ENCODE data around the gene YEATS2. TPM values are rescaled to one million over a fixed set of nuclear protein-coding genes. Genes with fewer than 3 reads are reported as not detected.

Gene YEATS2
- total and polyA plus RNA-seq, 2 of the 4 experiments (the other 2 are of a cell fraction) = 30.1 to 43.0 TPM

GRCh38 chr3:183800243-183800863, 102.8 kb downstream of the YEATS2 start:
- Histone ChIP-seq H3K56ac (ENCODE audit: extremely low read depth, insufficient read depth, low read length) (no peak overlapping the region), H3K27ac (ENCODE audit: insufficient read depth, low read length) (no peak overlapping the region), H4K5ac (ENCODE audit: low read depth, low read length) (no peak overlapping the region), H3K27me3 (ENCODE audit: control insufficient read depth, insufficient read depth, low read length) (no peaks in the 10 kb centered on the region), H4K8ac (ENCODE audit: low read depth in 2 of 2, low read length in 2 of 2) (no peak overlapping the region), H2BK120ac (ENCODE audit: low read depth, low read length) (no peak overlapping the region), H2BK5ac (ENCODE audit: low read depth, low read length, poor library complexity, severe bottlenecking) (no peak overlapping the region), H3K4me1 (ENCODE audit: control insufficient read depth, insufficient read depth, low read length) (no peaks in the 10 kb centered on the region), H3K4me3 (ENCODE audit: insufficient read depth, low read depth, low read length) (no peak overlapping the region), H2BK15ac (ENCODE audit: low read depth, low read length) (no peak overlapping the region), H2BK20ac (ENCODE audit: low read depth, low read length) (no peak overlapping the region), H3K14ac (replicated peaks; ENCODE audit: low read depth, low read length) (no peak overlapping the region), H3K9me1 (ENCODE audit: insufficient read depth, low read length) (no peaks in the 10 kb centered on the region), H4K91ac (ENCODE audit: insufficient read depth, low read depth, low read length) (no peak overlapping the region), H3K79me1 (ENCODE audit: low read depth in 1 of 2, low read length in 2 of 2) (peaks cover 0 to 12% of the 10 kb centered on the region in 2 experiments; a peak in 3 of 4 replicates), H3K9ac (ENCODE audit: low read depth, low read length) (no peak overlapping the region), H4K20me1 (ENCODE audit: insufficient read depth, low read length) (peaks cover 4% of the 10 kb centered on the region), H3K4me2 (ENCODE audit: low read depth, low read length) (no peak overlapping the region), H3K36me3 (ENCODE audit: control insufficient read depth, insufficient read depth, low read length) (peaks cover 65% of the 10 kb centered on the region), H2AFZ (replicated peaks; ENCODE audit: low read length, poor library complexity) (no peak overlapping the region), H3K18ac (ENCODE audit: low read depth, low read length) (no peak overlapping the region), H2AK5ac (ENCODE audit: low read depth, low read length) (no peak overlapping the region), H3K4ac (ENCODE audit: low read depth, low read length) (no peak overlapping the region), H2AK9ac (replicated peaks; ENCODE audit: low read depth, low read length, poor library complexity) (no peak overlapping the region), H3K23ac (ENCODE audit: low read depth, low read length) (no peak overlapping the region), H3K9me3 (ENCODE audit: control insufficient read depth, insufficient read depth, low read length) (no peaks in the 10 kb centered on the region)
- dilution Hi-C loops (cut with HindIII; ENCODE audit: low sequenced_read_pairs, unreplicated experiment) = no loop called here
- 60% methylated on average over 1 of the region's 8 CpGs; no CpG with 5 or more reads in 1 of the 2 experiments for WGBS, 2 experiments (ENCODE audit: extremely low coverage in 2 of 2, insufficient read length in 1 of 2)
- TF ChIP-seq USF2 (IDR thresholded peaks at IDR 0.05; ENCODE audit: low read depth, low read length) = no peak
- no peak for TF ChIP-seq POLR2A (IDR thresholded peaks at IDR 0.05; ENCODE audit: low read depth, low read length)
- TF ChIP-seq BHLHE40 (IDR thresholded peaks at IDR 0.05; ENCODE audit: low read depth, low read length) = no peak
- no peak for TF ChIP-seq RFX5 (IDR thresholded peaks at IDR 0.05; ENCODE audit: low read depth, low read length)
- TF ChIP-seq NFE2L2 (IDR thresholded peaks at IDR 0.05; ENCODE audit: low read depth, low read length) = no peak
- no peak for TF ChIP-seq CEBPB (IDR thresholded peaks at IDR 0.05; ENCODE audit: low read depth, low read length)
- TF ChIP-seq RCOR1 (IDR thresholded peaks at IDR 0.05; ENCODE audit: insufficient replicate concordance, low read length) = no peak
- TF ChIP-seq MAZ (IDR thresholded peaks at IDR 0.05; ENCODE audit: borderline replicate concordance, low read depth, low read length) = no peak
- no peak for TF ChIP-seq SMC3 (IDR thresholded peaks at IDR 0.05; ENCODE audit: low read depth, low read length)
- in situ Hi-C loops (cut with MboI; ENCODE audit: low sequenced_read_pairs) = no loop called here
- no TSS peak for BruUV-seq (replicated peaks)
- DNase-seq = no peak
- ChIA-PET CTCF (no interaction called here), POLR2A (ENCODE audit: unreplicated experiment) (no interaction called here)
- intact Hi-C loops (cut with micrococcal nuclease) = no loop called here
- no peak for ATAC-seq (ENCODE audit: low read depth)

Data from IMR-90 (cell line).